Hematopoietic multipotent progenitor cell treated with erythropoietin and hydrocortisone succinate and interleukin-3 and kit ligand, for 15 days (in vitro differentiated cells): ENCODE data around the gene LRRD1.
A peak's percentile ranks its signal among the peaks of the same experiment; 100 is the strongest.
"Not testable (repeated sequence)": the region's sequence is repeated elsewhere in the genome, so short reads cannot be mapped to it uniquely, and the experiment has no call there.

Source experiments
- DNase-seq: peaks from one replicate; pipeline ENCODE4 v3.0.0-alpha.2; 2015; ENCODE audit warnings: low spot score

Gene LRRD1

GRCh38 chr7:92141161-92141560 lies 37.8 kb downstream of the LRRD1 start:
- DNase-seq: no peak

GRCh38 chr7:92137557-92137956 lies 41.4 kb downstream of the LRRD1 start:
- DNase-seq: no peak

GRCh38 chr7:92135052-92135889 lies 43.7 kb downstream of the LRRD1 start:
- DNase-seq: no peak

- peak; percentile 91 for DNase-seq
Measured at GRCh38 chr7:92134271-92135051, 44.5 kb downstream of the LRRD1 start, which contains the start of gene CYP51A1. Gene CYP51A1, minus strand, starts transcription at chr7:92134477. Its CDS starts 113 bp downstream, at chr7:92134364.

GRCh38 chr7:92133737-92134270 lies 45.1 kb downstream of the LRRD1 start:
- DNase-seq: peak; percentile 59

GRCh38 chr7:92133133-92133736 lies 45.7 kb downstream of the LRRD1 start:
- DNase-seq: no peak

GRCh38 chr7:92131764-92132330 lies 47.1 kb downstream of the LRRD1 start:
- DNase-seq: no peak

GRCh38 chr7:92131093-92131492 lies 47.8 kb downstream of the LRRD1 start:
- DNase-seq: no peak

- DNase-seq: no peak
Measured at GRCh38 chr7:92121681-92122080, 57.3 kb downstream of the LRRD1 start.

GRCh38 chr7:92119213-92119759 lies 59.7 kb downstream of the LRRD1 start:
- no peak for DNase-seq

GRCh38 chr7:92116949-92117348 lies 62.0 kb downstream of the LRRD1 start:
- DNase-seq: no peak

GRCh38 chr7:92115821-92116220 lies 63.1 kb downstream of the LRRD1 start:
- no peak for DNase-seq

- DNase-seq: no peak
Measured at GRCh38 chr7:92110857-92111256, 68.1 kb downstream of the LRRD1 start.

- DNase-seq: no peak
Measured at GRCh38 chr7:92108821-92109220, 70.1 kb downstream of the LRRD1 start.

- not testable (repeated sequence) for DNase-seq
Measured at GRCh38 chr7:92102862-92103261, 76.1 kb downstream of the LRRD1 start.

GRCh38 chr7:92100534-92100933 lies 78.4 kb downstream of the LRRD1 start:
- no peak for DNase-seq

- DNase-seq: no peak
Measured at GRCh38 chr7:92095380-92095779, 83.6 kb downstream of the LRRD1 start.
